Neural progenitor cell (in vitro differentiated cells): Measurements from ENCODE around the gene HDAC4. TPM values are rescaled to one million over a fixed set of nuclear protein-coding genes. Genes with fewer than 3 reads are reported as not detected.
A peak's percentile ranks its signal among the peaks of the same experiment; 100 is the strongest.

Source experiments
- DNase-seq: peaks from one replicate; pipeline ENCODE4 v3.0.0-alpha.2; 2016; ENCODE audit warnings: low spot score
- H2AFZ ChIP-seq: fragments of 200-600 bp; sonication (generic); replicated peaks from 2 replicates; pipeline ENCODE4 v1.6.1; 2016; ENCODE audit warnings: antibody characterized with exemption
- H3F3A ChIP-seq: fragments of 200-600 bp; sonication (generic); 2 replicates; pipeline ENCODE4 v1.6.1; 2016; ENCODE audit warnings: antibody characterized with exemption, low read depth
- H3K27ac ChIP-seq: fragments of 200-600 bp; sonication (generic); 2 replicates; pipeline ENCODE4 v1.5.1; 2016; ENCODE audit warnings: mild to moderate bottlenecking
- H3K27me3 ChIP-seq: fragments of 200-600 bp; sonication (generic); 2 replicates; pipeline ENCODE4 v1.6.1; 2016; ENCODE audit warnings: mild to moderate bottlenecking, moderate library complexity
- H3K36me3 ChIP-seq: fragments of 200-600 bp; sonication (generic); 2 replicates; pipeline ENCODE4 v1.5.1; 2016
- H3K4me1 ChIP-seq: fragments of 200-600 bp; sonication (generic); 2 replicates; pipeline ENCODE4 v1.6.1; 2016; ENCODE audit warnings: mixed run types
- H3K4me2 ChIP-seq: fragments of 200-600 bp; sonication (generic); 2 replicates; pipeline ENCODE4 v1.6.1; 2016
- H3K4me3 ChIP-seq: fragments of 200-600 bp; sonication (generic); 2 replicates; pipeline ENCODE4 v1.5.1; 2016
- H3K79me2 ChIP-seq: fragments of 200-600 bp; sonication (generic); 2 replicates; pipeline ENCODE4 v1.6.1; 2016; ENCODE audit warnings: low read depth
- H3K9ac ChIP-seq: fragments of 200-600 bp; sonication (generic); 2 replicates; pipeline ENCODE4 v1.6.1; 2016
- H3K9me3 ChIP-seq: fragments of 200-600 bp; sonication (generic); 2 replicates; pipeline ENCODE4 v1.5.1; 2016; ENCODE audit warnings: low read depth
- H4K20me1 ChIP-seq: fragments of 200-600 bp; sonication (generic); 2 replicates; pipeline ENCODE4 v1.6.1; 2016; ENCODE audit warnings: low read depth
- H3K27ac Mint-ChIP-seq: 3 replicates; pipeline ENCODE4 v1.8.0; 2021; ENCODE audit warnings: mixed read lengths
- H3K27me3 Mint-ChIP-seq: 2 replicates; pipeline ENCODE4 v1.8.0; 2022; ENCODE audit warnings: low read depth, mild to moderate bottlenecking, inconsistent platforms, moderate library complexity, mixed read lengths; ENCODE audit not compliant: insufficient read depth
- H3K36me3 Mint-ChIP-seq: 3 replicates; pipeline ENCODE4 v1.8.0; 2021; ENCODE audit warnings: mixed read lengths
- H3K4me1 Mint-ChIP-seq: 3 replicates; pipeline ENCODE4 v1.8.0; 2021; ENCODE audit warnings: mixed read lengths
- H3K4me3 Mint-ChIP-seq: 3 replicates; pipeline ENCODE4 v1.8.0; 2021; ENCODE audit warnings: mild to moderate bottlenecking, moderate library complexity, mixed read lengths
- H3K9me3 Mint-ChIP-seq: 3 replicates; pipeline ENCODE4 v1.8.0; 2020; ENCODE audit warnings: mixed read lengths
- EZH2 ChIP-seq: fragments of 200-600 bp; sonication (generic); IDR thresholded peaks from 2 replicates; pipeline ENCODE4 v1.6.1; 2017; ENCODE audit warnings: antibody characterized with exemption, mild to moderate bottlenecking, moderate library complexity
- EZH2phosphoT487 ChIP-seq: fragments of 200-600 bp; sonication (generic); IDR thresholded peaks from 2 replicates; pipeline ENCODE4 v1.6.1; 2017; ENCODE audit warnings: antibody characterized with exemption
- total RNA-seq: library from RNA; depleted of rRNA; stranded (reverse); fragments of >200 nt; gene quantifications from 2 replicates; pipeline ENCODE4 v1.2.3, GENCODE V29; 2015; ENCODE audit warnings: low replicate concordance
- TF ChIP-seq, protein P1 (sequence below): fragments of 200-600 bp; sonication (generic); IDR thresholded peaks from 2 replicates; pipeline ENCODE4 v1.5.1; 2017; ENCODE audit warnings: antibody characterized with exemption, mild to moderate bottlenecking

Gene HDAC4
- total RNA-seq, 1 donor from 2014 or later: 36.0 TPM

- Histone ChIP-seq H3K36me3 (no peaks in the 10 kb centered on the region), H3K4me1 (peaks cover 11% of the 10 kb centered on the region), H4K20me1 (peaks cover 30% of the 10 kb centered on the region), H2AFZ (no peak overlapping the region), H3F3A (no peaks in the 10 kb centered on the region), H3K27ac (no peak overlapping the region), H3K4me2 (no peak overlapping the region), H3K79me2 (peaks cover 96% of the 10 kb centered on the region), H3K9ac (no peak overlapping the region), H3K27me3 (no peaks in the 10 kb centered on the region), H3K9me3 (no peaks in the 10 kb centered on the region), H3K4me3 (no peak overlapping the region)
- H3K9me3 Mint-ChIP-seq: peaks cover 7% of the 10 kb centered on the region
- H3K4me3 Mint-ChIP-seq: no peak overlapping the region
- no peaks in the 10 kb centered on the region for H3K4me1 Mint-ChIP-seq
- no peak overlapping the region for H3K27ac Mint-ChIP-seq
- H3K27me3 Mint-ChIP-seq: peaks cover 2% of the 10 kb centered on the region
- DNase-seq: no peak
- TF ChIP-seq EZH2phosphoT487 (no peak), EZH2 (no peak)
- TF ChIP-seq, protein P1, sequence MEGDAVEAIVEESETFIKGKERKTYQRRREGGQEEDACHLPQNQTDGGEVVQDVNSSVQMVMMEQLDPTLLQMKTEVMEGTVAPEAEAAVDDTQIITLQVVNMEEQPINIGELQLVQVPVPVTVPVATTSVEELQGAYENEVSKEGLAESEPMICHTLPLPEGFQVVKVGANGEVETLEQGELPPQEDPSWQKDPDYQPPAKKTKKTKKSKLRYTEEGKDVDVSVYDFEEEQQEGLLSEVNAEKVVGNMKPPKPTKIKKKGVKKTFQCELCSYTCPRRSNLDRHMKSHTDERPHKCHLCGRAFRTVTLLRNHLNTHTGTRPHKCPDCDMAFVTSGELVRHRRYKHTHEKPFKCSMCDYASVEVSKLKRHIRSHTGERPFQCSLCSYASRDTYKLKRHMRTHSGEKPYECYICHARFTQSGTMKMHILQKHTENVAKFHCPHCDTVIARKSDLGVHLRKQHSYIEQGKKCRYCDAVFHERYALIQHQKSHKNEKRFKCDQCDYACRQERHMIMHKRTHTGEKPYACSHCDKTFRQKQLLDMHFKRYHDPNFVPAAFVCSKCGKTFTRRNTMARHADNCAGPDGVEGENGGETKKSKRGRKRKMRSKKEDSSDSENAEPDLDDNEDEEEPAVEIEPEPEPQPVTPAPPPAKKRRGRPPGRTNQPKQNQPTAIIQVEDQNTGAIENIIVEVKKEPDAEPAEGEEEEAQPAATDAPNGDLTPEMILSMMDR: no peak
- H3K36me3 Mint-ChIP-seq: peaks cover 23% of the 10 kb centered on the region
Measured at GRCh38 chr2:239365782-239366435, 34.9 kb downstream of the HDAC4 start.

DNA sequence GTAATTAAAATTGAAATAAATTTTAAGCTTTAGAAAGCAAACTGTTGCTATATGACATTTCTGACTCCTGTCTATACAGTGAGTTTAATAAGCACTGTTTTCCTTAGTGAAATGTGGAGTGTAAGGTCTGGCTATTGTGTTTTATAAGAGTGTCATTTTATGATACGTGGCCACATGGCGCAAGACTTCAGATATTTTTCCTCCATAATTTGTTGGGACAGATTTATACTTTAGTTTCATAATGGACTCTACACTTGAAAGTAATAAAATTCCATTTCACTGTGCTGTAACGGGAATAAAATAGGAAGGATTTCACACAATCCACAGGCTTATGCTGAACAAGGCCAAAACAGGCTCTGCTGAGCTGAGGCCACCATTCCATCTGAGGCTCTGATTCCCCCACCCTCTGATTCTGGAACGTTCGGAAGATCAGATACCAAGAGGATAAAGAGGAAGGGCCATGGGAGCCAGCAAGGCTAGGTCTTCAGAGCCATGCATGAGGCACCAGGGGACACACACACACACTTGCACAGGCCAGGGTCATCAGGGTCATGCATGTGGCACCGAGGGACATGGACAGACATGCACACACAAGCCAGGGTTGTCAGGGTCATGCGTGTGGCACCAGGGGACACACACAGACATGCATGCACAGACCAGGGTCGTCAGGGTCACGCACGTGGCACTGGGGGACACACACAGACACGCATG is 35.6 kb downstream of the HDAC4 start:
- Histone ChIP-seq H2AFZ (no peak overlapping the region), H3K9ac (no peak overlapping the region), H4K20me1 (peaks cover 34% of the 10 kb centered on the region), H3K27me3 (no peaks in the 10 kb centered on the region), H3K4me2 (no peak overlapping the region), H3K9me3 (no peaks in the 10 kb centered on the region), H3K79me2 (peaks cover 96% of the 10 kb centered on the region), H3K36me3 (no peaks in the 10 kb centered on the region), H3K27ac (no peak overlapping the region), H3F3A (no peaks in the 10 kb centered on the region), H3K4me1 (peaks cover 15% of the 10 kb centered on the region), H3K4me3 (no peak overlapping the region)
- H3K36me3 Mint-ChIP-seq: peaks cover 23% of the 10 kb centered on the region
- TF ChIP-seq EZH2phosphoT487 (no peak), EZH2 (no peak)
- TF ChIP-seq, protein P1: no peak
- DNase-seq: no peak
- peaks cover 7% of the 10 kb centered on the region for H3K9me3 Mint-ChIP-seq
- peak overlapping the region; percentile 4 for H3K27ac Mint-ChIP-seq
- no peaks in the 10 kb centered on the region for H3K4me1 Mint-ChIP-seq
- peaks cover 2% of the 10 kb centered on the region for H3K27me3 Mint-ChIP-seq
- H3K4me3 Mint-ChIP-seq: no peak overlapping the region

DNA sequence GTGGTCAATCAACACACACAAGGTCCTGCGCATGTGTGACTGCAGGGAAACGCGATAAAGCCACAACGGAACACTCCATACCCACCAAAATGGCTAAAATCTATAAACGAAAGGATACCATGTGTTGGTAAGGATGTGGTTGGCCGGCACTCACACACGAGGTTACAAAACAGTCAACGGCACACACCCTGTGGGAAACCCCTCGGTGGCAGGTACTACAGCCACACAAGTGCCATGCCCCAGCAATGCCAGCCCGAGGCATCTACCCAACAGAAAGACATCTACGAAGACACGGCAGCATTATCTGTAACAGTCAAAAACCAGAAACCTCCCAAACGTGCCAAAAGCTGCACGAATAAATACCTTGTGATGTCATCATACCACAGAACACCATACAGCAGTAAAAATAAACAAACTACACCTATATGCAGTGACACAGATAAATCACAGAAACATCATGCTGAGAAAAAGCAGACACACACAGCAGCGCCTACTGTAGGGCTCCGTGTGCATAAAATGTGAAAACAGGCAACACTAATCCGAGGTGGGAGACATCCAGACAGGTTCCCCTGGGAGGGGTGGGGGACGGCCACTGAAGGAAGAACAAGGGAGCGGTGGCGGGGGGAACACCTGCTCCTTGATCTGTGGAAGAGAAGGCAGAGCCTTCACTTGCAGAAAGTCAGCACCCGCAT is 36.7 kb downstream of the HDAC4 start:
- H3K27me3 Mint-ChIP-seq: peaks cover 4% of the 10 kb centered on the region
- H2AFZ ChIP-seq: no peak overlapping the region
- H3K4me3 Mint-ChIP-seq: no peak overlapping the region
- H4K20me1 ChIP-seq: peaks cover 38% of the 10 kb centered on the region
- H3K9ac ChIP-seq: no peak overlapping the region
- H3K9me3 ChIP-seq: no peaks in the 10 kb centered on the region
- no peaks in the 10 kb centered on the region for H3K36me3 ChIP-seq
- H3K27ac ChIP-seq: no peak overlapping the region
- no peak for DNase-seq
- H3K36me3 Mint-ChIP-seq: peaks cover 19% of the 10 kb centered on the region
- no peaks in the 10 kb centered on the region for H3K27me3 ChIP-seq
- H3K4me1 Mint-ChIP-seq: no peaks in the 10 kb centered on the region
- H3K9me3 Mint-ChIP-seq: peaks cover 7% of the 10 kb centered on the region
- H3K4me1 ChIP-seq: peaks cover 15% of the 10 kb centered on the region
- peaks cover 96% of the 10 kb centered on the region for H3K79me2 ChIP-seq
- H3K4me2 ChIP-seq: no peak overlapping the region
- no peaks in the 10 kb centered on the region for H3F3A ChIP-seq
- no peak overlapping the region for H3K4me3 ChIP-seq
- TF ChIP-seq EZH2phosphoT487: no peak
- TF ChIP-seq, protein P1: peak; percentile 9
- no peak for TF ChIP-seq EZH2
- H3K27ac Mint-ChIP-seq: no peak overlapping the region
